ENCODE measurements around the gene SLC16A4. TPM values are rescaled to one million over a fixed set of nuclear protein-coding genes. Genes with fewer than 3 reads are reported as not detected.
A peak's percentile ranks its signal among the peaks of the same experiment; 100 is the strongest.
"Not testable (repeated sequence)": the region's sequence is repeated elsewhere in the genome, so short reads cannot be mapped to it uniquely, and the experiment has no call there.

SLC16A4 gene
- total and polyA plus RNA-seq, 2 experiments from 2014 or later = 15.6 to 28.1 TPM

- Histone ChIP-seq H4K20me1 (ENCODE audit: insufficient read depth) (no peaks in the 10 kb centered on the region), H2AFZ (peak within 1 kb of the TSS; percentile 100), H3K9me3 (ENCODE audit: low read depth) (no peaks in the 10 kb centered on the region), H3K4me3 (peak within 1 kb of the TSS; percentile 99), H3F3A (ENCODE audit: insufficient read depth) (peaks cover 6% of the 10 kb centered on the region; the same call in 1 of the 2 replicates), H3K27ac (peak within 1 kb of the TSS; percentile 76), H3K79me2 (ENCODE audit: insufficient read depth) (peaks cover 51% of the 10 kb centered on the region), H3K9ac (peak within 1 kb of the TSS; percentile 96), H3K27me3 (replicated peaks; ENCODE audit: insufficient read depth) (no peaks in the 10 kb centered on the region), H3K36me3 (ENCODE audit: low read depth) (peaks cover 22% of the 10 kb centered on the region), H3K4me2 (ENCODE audit: unreplicated experiment) (peak within 1 kb of the TSS; percentile 100), H3K4me1 (ENCODE audit: insufficient read depth) (peaks cover 12% of the 10 kb centered on the region), H3K9me2 (ENCODE audit: insufficient read depth) (no peaks in the 10 kb centered on the region)
- DNase-seq = peak; percentile 93
- WGBS, 2 experiments (ENCODE audit: low coverage in 1 of 2, low lambda C conversion rate in 2 of 2, missing lambda C conversion rate in 2 of 2) = 1% methylated on average over 63 to 76 of the region's 76 CpGs
- TF ChIP-seq EZH2phosphoT487 (IDR thresholded peaks at IDR 0.05; ENCODE audit: insufficient read depth, low read depth) (no peak), EZH2 (IDR thresholded peaks at IDR 0.05; ENCODE audit: insufficient read depth, poor library complexity, severe bottlenecking) (no peak)
- in situ Hi-C loops (cut with MboI) = loop anchor here (5.0 kb wide), 1 partner anchor 50 kb away; no protein-coding TSS in a partner anchor
Observed at GRCh38 chr1:110407260-110408210, 16.7 kb upstream of the SLC16A4 start, which contains the start of gene LAMTOR5. Gene LAMTOR5, minus strand, starts transcription at chr1:110407694. Its CDS starts 74 bp downstream, at chr1:110407620.

- in situ Hi-C loops (cut with MboI) = loop anchor here (5.0 kb wide), 1 partner anchor 51 kb away; no protein-coding TSS in a partner anchor
- peak overlapping the region; percentile 96 for H3K9ac ChIP-seq
- WGBS, 2 experiments (ENCODE audit: low coverage in 1 of 2, low lambda C conversion rate in 2 of 2, missing lambda C conversion rate in 2 of 2) = 71 to 73% methylated on average over 15 of the region's 15 CpGs
Observed at GRCh38 chr1:110406407-110406806, 15.6 kb upstream of the SLC16A4 start.

GRCh38 chr1:110404401-110404800 is 13.6 kb upstream of the SLC16A4 start:
- Histone ChIP-seq H3K27me3 (replicated peaks; ENCODE audit: insufficient read depth) (no peaks in the 10 kb centered on the region), H3K4me2 (ENCODE audit: unreplicated experiment) (no peak overlapping the region), H3K4me3 (no peak overlapping the region), H3K9me3 (ENCODE audit: low read depth) (no peaks in the 10 kb centered on the region), H3K9me2 (ENCODE audit: insufficient read depth) (no peaks in the 10 kb centered on the region), H3K36me3 (ENCODE audit: low read depth) (peaks cover 45% of the 10 kb centered on the region), H4K20me1 (ENCODE audit: insufficient read depth) (no peaks in the 10 kb centered on the region), H3K9ac (no peak overlapping the region), H3K4me1 (ENCODE audit: insufficient read depth) (peaks cover 12% of the 10 kb centered on the region), H3F3A (ENCODE audit: insufficient read depth) (peaks cover 15% of the 10 kb centered on the region; the same call in 1 of the 2 replicates), H2AFZ (no peak overlapping the region), H3K27ac (no peak overlapping the region), H3K79me2 (ENCODE audit: insufficient read depth) (peaks cover 54% of the 10 kb centered on the region)
- 93 to 98% methylated on average over 4 of the region's 4 CpGs for WGBS, 2 experiments (ENCODE audit: low coverage in 1 of 2, low lambda C conversion rate in 2 of 2, missing lambda C conversion rate in 2 of 2)
- DNase-seq = no peak
- in situ Hi-C loops (cut with MboI) = no loop called here
- TF ChIP-seq EZH2 (IDR thresholded peaks at IDR 0.05; ENCODE audit: insufficient read depth, poor library complexity, severe bottlenecking) = no peak
- TF ChIP-seq EZH2phosphoT487 (IDR thresholded peaks at IDR 0.05; ENCODE audit: insufficient read depth, low read depth) = no peak

More at GRCh38 chr1:110406407-110406806, 15.6 kb upstream of the SLC16A4 start:
- peaks cover 12% of the 10 kb centered on the region for H3K4me1 ChIP-seq (ENCODE audit: insufficient read depth)
- H3K9me3 ChIP-seq (ENCODE audit: low read depth); H3K27me3 ChIP-seq (replicated peaks; ENCODE audit: insufficient read depth); H3F3A ChIP-seq (ENCODE audit: insufficient read depth); H3K27ac ChIP-seq; H3K9me2 ChIP-seq (ENCODE audit: insufficient read depth); H4K20me1 ChIP-seq (ENCODE audit: insufficient read depth); DNase-seq: not testable (repeated sequence)
- H2AFZ ChIP-seq = peak overlapping the region; percentile 100; the same call in 1 of the 2 replicates
- H3K4me2 ChIP-seq (ENCODE audit: unreplicated experiment) = peak overlapping the region; percentile 100
- H3K79me2 ChIP-seq (ENCODE audit: insufficient read depth) = peaks cover 51% of the 10 kb centered on the region
- H3K36me3 ChIP-seq (ENCODE audit: low read depth) = peaks cover 33% of the 10 kb centered on the region
- H3K4me3 ChIP-seq = peak overlapping the region; percentile 99

GRCh38 chr1:110403805-110404204 is 13.0 kb upstream of the SLC16A4 start:
- Histone ChIP-seq H3K27me3 (replicated peaks; ENCODE audit: insufficient read depth) (no peaks in the 10 kb centered on the region), H3K36me3 (ENCODE audit: low read depth) (peaks cover 45% of the 10 kb centered on the region), H4K20me1 (ENCODE audit: insufficient read depth) (no peaks in the 10 kb centered on the region), H3K4me2 (ENCODE audit: unreplicated experiment) (no peak overlapping the region), H3K9me3 (ENCODE audit: low read depth) (no peaks in the 10 kb centered on the region), H3K4me1 (ENCODE audit: insufficient read depth) (peaks cover 12% of the 10 kb centered on the region), H3K9ac (no peak overlapping the region), H3F3A (ENCODE audit: insufficient read depth) (peaks cover 15% of the 10 kb centered on the region; the same call in 1 of the 2 replicates), H3K79me2 (ENCODE audit: insufficient read depth) (peaks cover 54% of the 10 kb centered on the region), H3K27ac (no peak overlapping the region), H3K4me3 (no peak overlapping the region), H3K9me2 (ENCODE audit: insufficient read depth) (no peaks in the 10 kb centered on the region), H2AFZ (no peak overlapping the region)
- TF ChIP-seq EZH2 (IDR thresholded peaks at IDR 0.05; ENCODE audit: insufficient read depth, poor library complexity, severe bottlenecking) = no peak
- no peak for TF ChIP-seq EZH2phosphoT487 (IDR thresholded peaks at IDR 0.05; ENCODE audit: insufficient read depth, low read depth)
- no peak for DNase-seq
- 99 to 100% methylated on average over 5 of the region's 5 CpGs for WGBS, 2 experiments (ENCODE audit: low coverage in 1 of 2, low lambda C conversion rate in 2 of 2, missing lambda C conversion rate in 2 of 2)
- in situ Hi-C loops (cut with MboI) = no loop called here

- not testable (repeated sequence) for H3K9me3 ChIP-seq (ENCODE audit: low read depth)
Observed at GRCh38 chr1:110396259-110396958, 5.6 kb upstream of the SLC16A4 start.

More at GRCh38 chr1:110396259-110396958, 5.6 kb upstream of the SLC16A4 start:
- H3K79me2 ChIP-seq (ENCODE audit: insufficient read depth); H3K9ac ChIP-seq; H3K4me2 ChIP-seq (ENCODE audit: unreplicated experiment); H3K9me2 ChIP-seq (ENCODE audit: insufficient read depth); H3K27me3 ChIP-seq (replicated peaks; ENCODE audit: insufficient read depth); DNase-seq; H4K20me1 ChIP-seq (ENCODE audit: insufficient read depth); H3K27ac ChIP-seq; H3K4me3 ChIP-seq; in situ Hi-C loops (cut with MboI); H2AFZ ChIP-seq: not testable (repeated sequence)
- H3K4me1 ChIP-seq (ENCODE audit: insufficient read depth) = peaks cover 32% of the 10 kb centered on the region
- H3K36me3 ChIP-seq (ENCODE audit: low read depth) = peaks cover 12% of the 10 kb centered on the region
- H3F3A ChIP-seq (ENCODE audit: insufficient read depth) = peaks cover 57% of the 10 kb centered on the region
- 98 to 99% methylated on average over 27 to 44 of the region's 48 CpGs for WGBS, 2 experiments (ENCODE audit: low coverage in 1 of 2, low lambda C conversion rate in 2 of 2, missing lambda C conversion rate in 2 of 2)
